Stimulated activated CD8-positive, alpha-beta memory T cell treated with anti-CD3 and anti-CD28 coated beads, Interleukin-4, amount 100 ng/mL, for 4 hours (primary cell): ENCODE data around the gene COG4.
"Not testable (repeated sequence)": the region's sequence is repeated elsewhere in the genome, so short reads cannot be mapped to it uniquely, and the experiment has no call there.

Experiments used
- DNase-seq, 2 donors: peaks; one replicate each; pipeline ENCODE4 v3.0.0-alpha.2; 2020; ENCODE audit warnings: low read depth in 2 of 2, low spot score in 1 of 2

COG4 gene

DNA sequence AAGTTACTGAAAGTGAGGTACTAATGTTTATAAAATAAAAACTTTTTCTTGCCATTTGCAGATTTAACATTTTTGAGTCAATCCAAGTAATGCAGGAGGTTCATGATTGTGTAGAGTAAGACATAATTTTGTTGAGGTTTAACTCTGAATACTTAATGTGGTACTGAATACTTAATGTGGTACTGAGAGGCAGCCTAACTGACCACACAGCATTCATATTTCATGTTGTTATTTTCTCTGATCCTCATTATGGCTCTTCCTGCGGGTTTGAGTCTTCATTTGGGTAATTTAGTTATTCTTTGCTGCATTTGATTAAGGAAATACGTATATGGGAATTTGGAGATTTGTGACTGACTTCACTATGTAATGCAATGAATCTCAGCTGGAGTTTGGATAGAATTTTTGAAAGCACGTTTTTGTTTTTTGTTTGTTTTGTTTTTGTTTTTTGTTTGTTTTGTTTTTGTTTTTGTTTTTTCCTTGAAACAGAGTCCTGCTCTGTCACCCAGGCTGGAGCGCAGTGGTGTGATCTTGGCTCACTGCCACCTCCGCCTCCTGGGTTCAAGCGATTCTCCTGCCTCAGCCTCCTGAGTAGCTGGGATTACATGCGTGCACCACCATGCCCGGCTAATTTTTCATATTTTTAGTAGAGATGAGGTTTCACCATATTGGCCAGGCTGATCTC, 4.1 kb upstream of the COG4 start:
- no peak for DNase-seq

DNA sequence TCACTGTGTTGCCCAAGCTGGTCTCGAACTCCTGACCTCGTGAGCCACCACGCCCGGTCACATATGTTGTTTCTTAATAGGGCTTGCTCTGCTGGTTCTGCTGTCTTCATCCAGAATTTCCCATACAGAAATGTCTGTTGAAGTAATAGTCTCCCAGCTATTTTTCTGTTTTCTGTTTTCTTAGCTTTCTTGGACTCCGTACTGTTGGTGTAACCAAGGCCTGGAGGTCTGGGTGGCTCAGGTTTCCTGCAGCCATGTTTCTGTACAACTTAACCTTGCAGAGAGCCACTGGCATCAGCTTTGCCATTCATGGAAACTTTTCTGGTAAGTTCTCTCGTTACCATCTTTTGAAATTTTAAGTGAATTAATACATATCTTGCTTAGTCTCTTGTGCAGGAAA, 3.0 kb upstream of the COG4 start:
- DNase-seq = no peak

DNA sequence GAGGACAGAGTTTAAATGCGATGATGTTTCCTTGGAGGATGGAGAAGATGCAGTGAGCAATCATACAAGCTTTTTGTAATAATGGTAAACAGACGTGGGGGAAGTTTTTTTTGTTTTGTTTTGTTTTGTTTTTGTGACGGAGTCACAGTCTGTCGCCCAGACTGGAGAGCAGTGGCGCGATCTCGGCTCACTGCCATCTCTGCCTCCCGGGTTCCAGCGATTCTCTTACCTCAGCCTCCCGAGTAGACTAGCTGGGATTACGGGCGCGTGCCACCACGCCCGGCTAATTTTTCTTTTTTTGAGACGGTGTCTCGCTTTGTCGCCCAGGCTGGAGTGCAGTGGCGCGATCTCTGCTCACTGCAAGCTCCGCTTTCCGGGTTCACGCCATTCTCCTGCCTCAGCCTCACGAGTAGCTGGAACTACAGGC, 1.1 kb upstream of the COG4 start:
- DNase-seq = not testable (repeated sequence)

DNA sequence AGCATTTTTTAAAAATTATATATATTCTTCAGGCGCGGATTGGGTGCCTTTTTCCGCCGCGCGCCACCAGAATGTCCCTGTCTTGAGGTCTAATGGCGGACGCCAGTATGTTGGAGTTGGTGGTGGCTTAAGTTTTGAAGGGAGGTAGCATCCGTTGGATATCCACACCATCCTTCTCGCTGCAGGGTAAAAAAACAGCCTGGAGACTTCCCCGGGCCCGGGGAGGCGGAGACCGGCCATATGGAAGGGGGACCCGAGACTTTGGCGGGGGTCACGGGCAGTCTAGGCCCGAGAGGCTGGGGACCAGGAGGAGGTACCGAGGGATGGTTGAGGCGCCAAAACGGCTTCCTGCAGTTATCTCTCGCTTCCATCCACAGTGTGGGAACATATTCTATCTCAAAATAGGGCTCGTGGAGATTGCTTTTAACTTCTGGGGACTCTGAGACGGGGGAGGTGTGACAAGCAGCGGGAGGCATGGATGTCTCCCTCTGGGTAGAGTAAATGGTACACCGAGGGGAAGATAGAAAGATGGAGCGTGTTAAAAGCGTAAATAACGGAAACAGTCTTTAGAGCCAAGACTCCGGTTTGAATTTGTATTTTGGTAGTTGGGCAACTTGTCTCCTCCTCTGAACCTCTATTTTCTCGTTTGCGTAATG, 517 bp upstream of the COG4 start, which contains the start of gene SF3B3:
SF3B3 (plus strand) TSS at position 74 of the 656 bp plus-strand sequence. CDS start 2,841 bp downstream, outside the sequence.
- DNase-seq = peak; percentile 38 to 46

DNA sequence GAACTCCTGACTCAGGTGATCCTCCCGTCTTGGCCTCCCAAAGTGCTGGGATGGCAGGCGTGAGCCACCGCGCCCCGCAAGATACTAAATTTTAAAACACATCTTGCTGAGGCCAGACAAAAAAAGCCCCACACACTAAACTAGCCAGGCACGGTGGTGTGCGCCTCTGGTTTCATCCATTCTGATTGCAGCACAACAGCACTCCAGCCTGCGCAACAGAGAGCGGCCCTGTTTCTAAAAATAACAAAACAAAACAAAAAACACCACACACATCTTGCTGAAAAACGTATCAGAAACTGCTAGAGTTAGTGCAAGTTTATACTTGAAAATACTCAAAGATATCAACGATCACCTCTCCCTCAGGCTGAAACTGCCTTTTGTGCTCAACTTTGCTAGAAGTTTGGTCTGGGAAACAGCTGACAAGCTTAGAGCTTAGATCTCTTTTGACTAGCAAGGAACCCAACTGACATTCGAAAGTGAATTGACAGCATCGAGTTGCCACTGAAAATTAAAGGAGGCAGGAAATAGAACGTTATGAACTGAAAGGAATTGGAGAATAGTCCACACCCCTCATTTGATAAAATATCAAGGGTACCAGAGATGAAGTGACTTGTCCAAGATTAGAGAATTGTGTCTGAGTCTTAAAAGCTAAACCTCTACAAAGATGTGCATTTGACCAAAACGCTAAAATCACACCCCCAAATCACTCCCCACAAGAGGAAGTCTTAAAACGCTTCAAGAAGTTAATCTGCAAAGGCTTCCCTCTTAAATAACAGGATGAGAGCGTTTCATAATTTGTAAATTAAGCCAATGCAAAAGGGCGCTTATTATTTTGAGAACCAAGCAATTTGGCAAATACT, 908 bp downstream of the COG4 start:
- no peak for DNase-seq

DNA sequence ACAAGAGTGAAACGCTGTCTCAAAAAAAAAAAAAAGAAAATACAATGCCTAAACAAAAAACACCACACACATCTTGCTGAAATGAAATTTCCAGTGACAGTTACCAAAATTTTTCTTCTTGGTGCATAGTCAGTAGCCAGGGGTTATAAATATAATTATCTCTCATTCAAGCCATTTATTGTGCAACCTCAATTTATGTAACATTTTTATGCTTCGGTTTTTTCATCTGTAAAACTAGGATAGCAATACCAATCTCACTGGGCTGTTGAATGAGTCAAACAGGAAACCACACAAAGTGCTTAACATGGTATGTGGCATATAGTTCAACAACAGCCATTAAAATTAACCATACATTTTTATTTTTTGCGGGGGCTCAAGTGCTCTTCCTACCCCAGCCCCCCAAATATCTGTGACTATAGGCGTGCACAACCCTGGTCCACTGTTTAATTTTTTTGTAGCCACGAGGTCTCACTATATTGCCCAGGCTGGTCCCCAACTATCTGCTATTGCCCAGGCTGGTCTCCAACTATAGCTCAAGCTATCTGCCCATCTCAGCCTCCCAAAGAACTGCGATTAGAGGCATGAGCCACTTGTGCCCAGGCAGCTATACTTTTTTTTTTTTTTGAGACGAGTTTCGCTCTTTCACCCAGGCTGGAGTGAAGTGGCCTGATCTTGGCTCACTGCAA, 2.6 kb downstream of the COG4 start:
- no peak for DNase-seq

DNA sequence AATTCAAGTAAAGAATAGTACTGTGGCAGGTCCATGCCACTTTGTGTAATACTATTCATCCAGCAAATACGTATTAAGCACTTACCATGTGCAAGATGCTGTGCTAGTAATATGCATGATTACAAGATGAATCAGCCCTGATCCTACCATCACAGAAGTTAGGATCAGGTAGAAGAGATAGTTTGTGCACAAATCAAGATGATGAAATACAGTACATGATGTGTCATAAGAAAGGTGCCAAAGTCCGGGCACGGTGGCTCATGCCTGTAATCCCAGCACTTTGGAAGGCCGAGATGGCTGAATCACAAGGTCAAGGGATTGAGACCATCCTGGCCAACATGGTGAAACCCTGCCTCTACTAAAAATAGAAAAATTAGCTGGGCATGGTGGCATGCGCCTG, 10.9 kb downstream of the COG4 start:
- DNase-seq = no peak

DNA sequence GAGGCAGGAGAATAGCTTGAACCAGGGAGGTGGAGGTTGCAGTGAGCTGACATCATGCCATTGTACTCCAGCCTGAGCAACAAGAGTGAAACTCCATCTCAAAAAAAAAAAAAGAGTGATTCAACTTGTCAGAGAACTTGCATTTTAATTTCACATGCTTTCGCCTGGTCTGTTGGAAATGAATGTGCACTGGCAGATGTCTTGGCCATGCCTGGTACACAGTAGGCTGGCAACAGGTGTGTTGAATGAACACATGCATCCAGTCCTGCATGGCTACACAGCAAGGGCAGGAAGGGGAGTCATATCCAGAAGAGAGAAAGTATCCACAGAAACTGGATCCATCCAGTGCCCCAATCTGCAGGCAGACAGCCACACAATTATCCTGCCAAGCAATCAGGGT, 11.5 kb downstream of the COG4 start:
- no peak for DNase-seq

DNA sequence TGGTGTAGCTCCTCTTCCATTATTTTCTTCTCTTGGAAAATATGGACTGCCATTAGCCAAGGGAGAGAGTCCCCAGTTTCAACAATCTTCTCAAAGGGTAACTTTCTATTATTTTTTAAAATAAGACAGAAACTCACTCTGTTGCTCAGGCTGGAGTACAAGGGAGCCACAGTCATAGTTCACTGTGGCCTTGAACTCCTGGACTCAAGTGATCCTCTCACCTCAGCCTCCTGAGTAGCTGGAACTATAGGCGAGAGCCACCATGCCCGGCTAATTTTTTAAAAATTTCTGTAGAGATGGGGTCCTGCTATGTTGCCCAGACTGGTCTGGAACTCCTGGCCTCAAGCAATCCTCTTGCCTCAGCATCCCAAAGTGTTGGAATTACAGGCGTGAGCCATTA, 13.1 kb downstream of the COG4 start:
- no peak for DNase-seq

DNA sequence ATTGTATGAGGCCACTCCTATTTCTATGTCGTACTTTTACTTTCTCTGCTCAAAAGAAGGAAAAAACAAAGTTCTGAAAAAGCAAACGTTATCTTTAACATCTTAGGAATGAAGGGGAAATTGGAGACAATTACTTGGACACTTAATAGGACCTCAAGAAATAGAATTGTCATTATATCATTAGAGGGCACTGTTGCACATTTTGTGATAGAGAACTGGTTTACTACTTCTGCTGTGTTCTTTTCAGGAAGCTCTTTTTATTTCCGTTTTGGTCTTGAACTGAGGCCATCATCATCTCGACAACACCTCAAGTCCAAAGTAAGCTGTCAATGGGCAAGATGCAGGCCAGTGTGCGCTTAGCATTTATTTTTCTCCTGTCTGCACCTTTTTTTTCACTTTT, 14.6 kb downstream of the COG4 start:
- DNase-seq = no peak

DNA sequence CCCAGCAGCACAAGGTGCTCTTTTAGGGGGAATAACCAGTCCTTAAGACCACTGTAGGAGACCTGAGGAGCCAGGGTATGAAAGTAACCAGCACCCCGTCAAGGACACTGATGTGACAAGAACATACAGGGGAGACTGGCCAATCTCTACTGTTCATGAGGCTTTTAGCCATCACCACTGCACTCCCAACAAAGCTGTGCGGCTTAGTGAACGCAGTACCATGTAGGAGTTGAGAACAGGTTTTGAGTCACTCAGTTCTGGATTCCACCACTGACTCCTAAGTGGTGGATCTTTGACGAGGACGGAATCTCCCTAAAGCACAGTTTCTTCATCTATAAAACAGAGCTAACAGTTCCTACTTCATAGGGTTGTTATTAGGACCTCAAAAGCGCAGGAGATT, 26.8 kb downstream of the COG4 start:
- no peak for DNase-seq

DNA sequence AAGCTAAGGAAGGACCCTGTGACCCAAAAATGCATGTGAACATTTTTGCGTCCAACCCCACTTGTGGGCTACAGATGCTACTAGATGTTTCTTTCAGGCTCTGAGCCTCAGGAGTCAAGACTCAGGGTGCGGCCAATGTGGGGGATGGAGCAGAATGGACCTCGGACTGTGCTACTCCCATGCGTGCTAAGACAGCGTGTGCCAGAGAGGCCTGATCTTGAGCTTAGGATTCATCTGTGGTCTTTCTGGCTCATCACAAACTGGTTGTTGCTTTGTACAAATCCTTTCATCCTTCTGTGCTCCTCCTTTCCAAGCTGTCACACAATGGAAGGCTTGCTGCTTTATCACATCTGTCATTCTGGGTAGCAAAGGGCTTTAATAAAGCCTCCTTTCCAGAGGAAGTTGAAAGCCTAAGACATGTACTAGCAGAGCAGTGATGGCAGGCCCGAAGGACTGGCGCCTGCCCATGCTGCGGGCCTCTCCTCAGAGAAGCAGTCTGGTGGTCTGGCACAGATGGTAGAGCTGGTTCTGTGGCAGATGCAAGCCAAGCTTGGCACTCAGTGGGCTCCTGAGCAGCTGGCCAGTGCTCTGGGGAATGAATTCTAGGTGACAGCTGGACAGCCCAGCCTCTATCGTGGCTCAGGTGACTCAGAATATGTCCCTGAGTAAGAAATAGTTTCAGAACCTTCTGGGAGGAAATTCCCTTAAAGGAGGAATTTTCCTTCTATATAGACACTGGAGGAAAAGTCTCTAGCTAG, 27.8 kb downstream of the COG4 start:
- DNase-seq = no peak

DNA sequence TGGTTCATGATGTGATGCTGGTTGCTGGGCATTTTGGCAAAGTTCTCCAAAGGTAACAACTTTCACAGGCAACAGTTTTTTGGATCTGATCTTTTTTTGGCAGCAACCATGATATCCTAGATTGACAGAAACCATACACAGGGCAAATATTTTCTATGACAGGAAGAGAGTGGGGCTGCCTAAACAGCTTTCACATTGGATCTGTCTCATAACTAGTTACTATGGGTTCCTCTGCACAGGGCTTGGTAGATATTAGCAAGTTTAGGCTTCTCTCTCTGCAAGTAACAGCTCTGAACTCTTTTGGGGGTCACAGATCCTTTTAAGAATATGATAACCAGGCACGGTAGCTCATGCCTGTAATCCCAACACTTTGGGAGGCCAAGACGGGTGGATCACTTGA, 28.6 kb downstream of the COG4 start:
- no peak for DNase-seq

DNA sequence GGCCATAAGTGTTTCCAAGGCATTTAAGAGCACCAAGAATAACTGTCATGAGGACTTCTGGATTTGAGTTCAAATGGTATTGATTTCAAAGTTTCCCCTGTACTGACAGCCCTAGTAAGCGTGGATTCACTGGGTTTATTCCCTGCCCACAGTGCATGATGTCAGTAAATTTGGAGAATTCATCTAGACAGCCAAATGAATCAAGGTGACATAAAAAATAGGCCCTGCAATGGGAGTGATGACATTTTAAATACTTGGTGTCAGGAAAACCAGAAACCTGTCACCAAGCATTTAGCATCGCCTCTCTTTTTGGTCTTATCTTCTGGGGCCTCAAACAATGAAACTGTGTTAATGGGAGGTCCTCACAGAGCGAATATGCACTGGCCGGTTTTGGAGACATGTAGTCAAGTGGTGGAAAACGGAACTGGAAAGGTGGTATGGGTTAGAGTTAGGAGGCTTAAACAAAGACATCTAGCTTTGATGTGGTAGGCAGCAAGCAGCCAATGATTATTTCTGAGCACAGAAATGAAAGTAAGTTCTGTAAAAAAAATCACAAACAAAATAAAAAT, 29.1 kb downstream of the COG4 start:
- no peak for DNase-seq

DNA sequence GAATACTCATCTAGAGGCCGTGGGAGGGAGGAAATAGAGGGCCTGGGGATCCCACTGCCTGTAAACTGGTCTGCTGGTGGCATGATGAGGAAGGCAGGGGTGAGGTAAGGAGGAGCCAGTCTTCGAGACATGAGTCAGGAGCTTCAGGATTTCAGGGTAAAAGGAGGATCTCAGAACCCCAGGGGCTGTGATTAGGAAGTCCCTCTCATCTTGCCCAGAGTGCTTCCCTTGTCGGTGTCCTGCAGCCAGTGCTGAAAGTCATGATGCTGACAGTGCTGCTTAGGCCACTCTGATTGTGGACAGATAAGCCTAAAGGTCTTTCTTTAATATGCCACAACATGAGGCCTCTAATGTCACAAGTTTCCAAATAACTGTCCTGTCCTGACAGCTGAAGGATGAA, 29.6 kb downstream of the COG4 start:
- no peak for DNase-seq

DNA sequence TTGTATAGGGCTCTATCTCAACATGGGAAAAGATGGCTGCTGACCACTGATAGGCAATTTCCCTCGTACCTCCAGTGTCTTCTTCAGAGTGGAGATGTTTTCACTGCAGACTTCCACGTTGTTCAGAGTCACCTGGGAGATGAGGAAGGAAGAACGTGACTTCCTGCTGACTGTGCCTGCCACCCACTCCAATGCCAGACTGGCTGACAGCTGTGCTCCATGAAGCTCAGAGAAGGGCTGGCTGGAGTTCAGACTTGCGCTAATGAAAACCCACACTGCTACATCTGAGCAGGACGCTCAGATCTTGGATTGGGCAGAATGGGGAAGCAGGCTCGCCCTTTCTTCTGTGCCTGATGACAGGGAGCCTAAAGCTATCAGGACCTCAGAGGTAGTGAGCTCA, 33.1 kb downstream of the COG4 start:
- no peak for DNase-seq

DNA sequence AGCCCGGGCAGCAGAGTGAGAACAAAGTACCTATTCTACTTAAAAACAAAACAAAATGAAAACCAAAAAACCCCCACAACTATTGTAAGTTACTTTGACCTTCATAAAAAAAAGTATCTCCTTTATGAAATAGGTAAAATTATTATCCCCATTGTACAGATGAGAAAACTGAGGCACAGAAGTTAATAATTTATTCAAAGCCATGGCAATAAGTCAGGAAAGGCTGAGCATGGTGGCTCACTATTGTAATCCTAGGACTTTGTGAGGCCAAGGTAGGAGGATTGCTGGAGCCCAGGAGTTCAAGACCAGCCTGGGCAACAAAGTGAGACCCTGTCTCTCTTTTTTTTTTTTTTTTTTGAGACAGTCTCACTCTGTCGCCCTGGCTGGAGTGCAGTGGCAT, 38.5 kb downstream of the COG4 start:
- no peak for DNase-seq

DNA sequence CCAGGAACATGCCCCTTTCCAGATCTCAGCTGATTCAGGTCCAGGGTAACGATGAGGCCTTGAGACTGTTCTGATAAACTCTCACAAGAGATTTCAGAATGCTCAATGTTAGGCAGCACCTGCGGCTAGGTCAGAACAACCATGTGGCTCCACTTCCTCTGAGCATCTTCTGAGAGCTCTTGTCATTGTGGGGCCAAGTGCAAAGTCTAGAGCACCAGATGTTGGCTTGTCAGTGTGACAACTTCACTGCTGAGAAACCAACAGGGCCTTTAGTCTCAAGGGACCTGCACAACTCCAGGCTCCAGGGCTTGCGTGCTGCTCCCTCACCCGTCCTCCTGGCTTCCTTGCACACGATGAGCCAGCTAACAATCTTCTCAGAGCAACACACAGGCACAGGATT, 39.9 kb downstream of the COG4 start:
- no peak for DNase-seq

DNA sequence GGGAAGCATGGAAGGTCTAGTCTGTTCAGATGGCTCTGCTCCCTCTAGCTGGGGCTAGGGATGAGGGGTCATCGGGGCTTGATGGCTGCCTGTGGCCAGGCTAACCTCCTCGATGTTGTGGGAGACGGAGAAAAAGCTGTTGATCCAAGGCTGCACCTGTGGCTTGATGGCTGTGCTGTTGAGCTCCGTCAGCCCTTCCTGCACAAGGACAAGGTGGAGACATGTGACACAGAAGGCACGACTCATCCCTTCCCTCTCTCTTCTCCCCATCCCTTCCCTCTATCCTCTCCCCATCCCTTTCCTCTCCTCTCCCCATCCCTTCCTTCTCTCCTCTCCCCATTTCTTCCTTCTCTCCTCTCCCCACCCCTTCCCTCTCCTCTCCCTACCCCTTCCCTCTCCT, 40.7 kb downstream of the COG4 start:
- DNase-seq = no peak

DNA sequence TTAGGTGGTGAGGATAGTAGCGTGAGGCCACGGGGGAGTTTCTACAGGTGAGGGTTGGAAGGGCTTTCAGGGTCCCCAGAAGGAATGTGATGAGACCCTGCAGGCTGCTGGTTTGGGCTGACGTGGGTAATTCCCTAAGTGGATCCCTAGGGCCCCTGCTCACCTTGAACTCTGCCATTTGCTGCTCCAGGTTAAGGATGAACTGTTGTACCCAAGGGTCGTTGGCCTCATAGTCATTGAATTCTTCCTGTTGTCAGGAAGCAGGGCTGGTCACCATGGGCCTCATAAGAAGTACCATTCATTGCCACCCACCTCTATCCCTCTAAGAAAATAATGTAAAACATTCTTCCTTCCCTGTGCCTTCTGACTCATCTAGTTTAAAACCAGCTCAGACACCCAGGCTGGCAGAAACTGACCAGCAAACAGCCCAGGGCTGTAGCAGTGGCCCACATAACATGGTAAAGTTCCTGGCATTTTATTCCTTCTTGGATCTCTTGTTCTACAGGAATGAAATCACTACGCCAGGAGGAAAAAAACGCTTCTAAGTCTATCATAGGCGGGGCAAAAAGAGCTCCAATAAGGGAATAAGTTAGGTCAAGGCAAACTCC, 41.3 kb downstream of the COG4 start:
- no peak for DNase-seq
